ENCODE data around the gene APBB2. TPM values are rescaled to one million over a fixed set of nuclear protein-coding genes. Genes with fewer than 3 reads are reported as not detected.
"Not testable (repeated sequence)": the region's sequence is repeated elsewhere in the genome, so short reads cannot be mapped to it uniquely, and the experiment has no call there.

APBB2 gene
- polyA plus RNA-seq, 1 donor: 67.7 TPM

DNA sequence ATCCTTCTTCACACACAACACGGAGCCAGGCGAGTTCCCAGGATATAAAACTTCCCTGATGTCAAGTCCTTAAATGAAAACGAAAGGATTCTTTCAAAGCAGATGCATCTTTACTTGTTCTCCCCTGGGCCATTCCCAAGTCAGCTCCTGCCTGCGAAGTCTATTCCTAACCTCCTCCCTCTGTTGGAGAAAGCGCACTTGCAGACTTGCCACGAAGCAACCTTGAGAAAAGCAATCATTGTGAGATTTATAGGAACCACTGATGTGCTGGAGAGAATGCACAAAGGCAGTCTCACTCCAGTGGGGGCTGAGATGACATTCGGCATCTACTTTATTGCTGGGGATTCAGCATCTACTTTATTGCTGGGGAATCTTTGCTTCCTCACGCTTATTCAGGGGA lies 308.9 kb downstream of the APBB2 start:
- DNase-seq: no peak

GRCh38 chr4:40900531-40900930 lies 313.8 kb downstream of the APBB2 start:
- not testable (repeated sequence) for DNase-seq

DNA sequence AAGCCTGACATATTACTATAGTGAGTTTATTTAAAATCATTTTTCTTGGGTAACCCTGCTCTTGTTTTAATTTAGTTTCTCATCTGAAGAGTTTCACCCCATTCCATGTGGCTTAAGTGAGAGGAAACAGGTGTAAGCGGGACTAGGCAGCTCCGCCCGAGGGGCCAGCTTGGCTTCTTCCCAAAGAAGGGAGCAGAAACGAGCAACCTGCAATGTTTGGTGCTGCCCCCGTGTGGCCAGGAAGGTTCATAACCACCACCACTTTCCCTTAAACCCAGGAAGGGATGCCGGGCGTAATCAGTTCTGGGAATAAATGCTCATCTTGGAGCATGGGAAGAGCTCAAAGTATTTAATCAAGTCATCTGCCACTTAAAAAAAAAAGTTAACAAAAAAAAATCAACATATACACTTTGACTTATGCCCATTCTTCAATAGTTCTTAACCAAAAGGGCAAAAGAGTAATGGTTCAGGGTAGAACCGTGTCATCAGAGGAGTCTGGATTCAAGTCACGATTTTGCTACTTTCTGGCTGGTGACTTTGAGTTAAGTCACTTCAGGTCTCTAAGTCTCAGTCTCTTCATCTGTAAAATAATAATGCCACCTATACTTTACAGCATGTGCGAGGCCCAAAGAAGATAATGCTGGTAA lies 316.7 kb downstream of the APBB2 start:
- peak; percentile 74 for DNase-seq

DNA sequence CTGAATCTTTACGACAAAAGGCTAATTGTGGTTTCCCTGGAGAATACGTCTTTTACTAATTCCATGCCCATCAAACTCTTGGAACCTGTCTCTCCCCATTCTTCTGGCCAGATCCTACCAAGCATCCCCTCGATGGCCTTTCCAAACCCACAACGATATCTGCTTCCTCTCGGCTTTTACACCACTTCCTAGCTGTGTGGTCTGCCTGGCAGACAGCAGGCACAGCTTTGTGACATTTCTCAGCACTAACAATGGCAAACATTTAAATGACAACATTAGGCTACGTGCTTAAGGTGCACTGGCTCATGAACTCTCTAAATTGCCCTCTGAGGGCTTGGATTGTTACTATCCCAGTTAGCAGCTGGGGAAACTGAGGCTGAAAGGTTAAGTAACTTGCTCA lies 323.6 kb downstream of the APBB2 start:
- no peak for DNase-seq

DNA sequence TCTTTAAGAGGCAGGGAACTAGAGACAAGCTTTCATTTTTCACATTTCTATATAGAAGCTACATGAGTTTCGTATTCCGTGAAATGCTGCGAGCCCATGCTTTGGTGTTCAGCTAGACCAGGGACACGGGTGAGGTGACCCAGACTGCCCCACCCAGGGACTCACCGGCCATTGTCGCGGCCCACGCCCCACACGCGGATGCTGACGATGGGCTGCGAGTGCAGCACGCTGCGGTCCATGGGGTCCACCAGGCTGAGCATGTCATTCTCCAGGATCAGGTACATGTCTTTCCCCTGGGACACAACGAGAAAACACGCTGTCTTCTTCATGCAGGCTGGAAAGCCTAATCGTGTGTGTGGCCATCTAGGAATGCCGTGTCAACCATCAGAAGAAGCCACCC lies 324.1 kb downstream of the APBB2 start:
- no peak for DNase-seq

- no peak for DNase-seq
These were observed 325.4 kb downstream of the APBB2 start for GRCh38 chr4:40888933-40889332.

DNA sequence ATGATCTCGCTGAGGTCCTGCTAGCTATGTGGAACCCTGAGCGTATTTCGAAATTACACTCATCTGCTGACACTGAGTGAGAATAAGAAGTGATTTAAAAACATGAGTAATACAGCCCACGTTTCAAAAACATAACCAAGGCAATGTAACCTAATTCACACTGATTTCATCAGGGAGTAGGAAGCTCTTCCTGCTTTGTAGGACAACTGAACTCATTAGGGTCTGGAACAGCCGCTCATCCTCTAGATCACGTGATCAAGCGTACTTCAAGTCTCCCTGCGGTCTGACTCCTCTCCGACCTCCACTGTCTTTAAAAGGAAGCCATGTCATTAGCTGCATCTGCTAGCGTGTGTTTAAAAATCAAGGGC lies 326.6 kb downstream of the APBB2 start:
- no peak for DNase-seq

- no peak for DNase-seq
These were observed 327.2 kb downstream of the APBB2 start for GRCh38 chr4:40886931-40887763.

- no peak for DNase-seq
These were observed 332.5 kb downstream of the APBB2 start for GRCh38 chr4:40881851-40882250.

DNA sequence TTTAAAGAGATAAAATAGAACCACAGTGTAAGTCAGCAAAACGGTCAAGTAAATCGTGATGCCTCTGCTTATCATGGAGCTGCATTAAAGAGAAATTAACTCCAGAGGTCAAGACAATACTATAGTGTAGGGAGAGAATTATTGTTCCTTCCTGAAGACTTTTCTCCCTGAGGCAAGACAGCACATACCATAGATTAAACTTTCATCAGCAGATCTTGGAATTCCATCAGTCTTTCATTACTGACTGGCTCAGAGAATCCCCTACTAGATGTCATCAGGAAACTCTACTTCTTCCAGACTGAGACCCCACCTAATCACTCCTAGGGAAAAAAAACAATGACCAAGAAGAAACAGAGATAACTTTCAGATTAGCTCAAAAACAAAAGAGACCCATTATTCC lies 333.2 kb downstream of the APBB2 start:
- DNase-seq: no peak

GRCh38 chr4:40878548-40879055 lies 335.7 kb downstream of the APBB2 start:
- no peak for DNase-seq

DNA sequence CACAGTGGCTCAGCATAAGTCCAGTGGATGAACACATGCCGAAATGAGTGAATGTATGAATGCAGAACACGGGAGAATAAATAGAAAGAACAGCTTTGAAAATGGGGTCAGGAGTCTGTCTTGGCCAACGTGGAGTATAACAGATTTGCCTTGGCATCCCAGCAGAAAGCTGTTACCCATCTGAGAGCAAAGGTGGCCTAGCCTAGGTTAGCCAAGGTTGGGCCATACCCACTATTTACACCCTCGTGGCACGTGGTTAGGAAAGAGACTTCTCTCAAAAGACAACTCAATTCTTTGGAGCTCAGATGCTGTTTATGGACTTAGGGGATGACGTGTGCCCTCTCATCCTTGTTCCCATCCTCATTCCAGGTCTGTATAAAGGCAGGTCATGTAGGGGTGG lies 337.3 kb downstream of the APBB2 start:
- DNase-seq: no peak

- DNase-seq: no peak
These were observed 338.7 kb downstream of the APBB2 start for GRCh38 chr4:40875507-40876150.

DNA sequence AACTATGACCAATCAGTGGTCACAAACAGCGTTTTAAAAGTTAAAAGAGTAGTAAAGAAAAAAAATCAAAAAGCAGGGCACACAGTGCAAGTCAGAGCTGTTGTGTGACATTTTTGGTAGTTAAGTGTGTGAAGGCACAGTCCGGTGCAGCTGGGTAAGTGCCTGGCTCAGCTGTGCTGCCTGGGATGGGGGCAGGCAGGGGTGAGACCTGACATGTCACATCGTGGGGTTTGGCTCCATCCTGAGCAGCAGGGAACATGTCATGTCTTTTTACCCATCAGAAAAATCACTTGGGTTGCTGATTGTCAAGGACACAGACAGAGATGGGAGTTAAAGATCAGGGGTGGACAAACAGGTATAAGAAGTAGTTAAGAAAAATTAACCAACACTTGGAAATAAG lies 339.4 kb downstream of the APBB2 start:
- no peak for DNase-seq

GRCh38 chr4:40874331-40874730 lies 340.0 kb downstream of the APBB2 start:
- DNase-seq: no peak

DNA sequence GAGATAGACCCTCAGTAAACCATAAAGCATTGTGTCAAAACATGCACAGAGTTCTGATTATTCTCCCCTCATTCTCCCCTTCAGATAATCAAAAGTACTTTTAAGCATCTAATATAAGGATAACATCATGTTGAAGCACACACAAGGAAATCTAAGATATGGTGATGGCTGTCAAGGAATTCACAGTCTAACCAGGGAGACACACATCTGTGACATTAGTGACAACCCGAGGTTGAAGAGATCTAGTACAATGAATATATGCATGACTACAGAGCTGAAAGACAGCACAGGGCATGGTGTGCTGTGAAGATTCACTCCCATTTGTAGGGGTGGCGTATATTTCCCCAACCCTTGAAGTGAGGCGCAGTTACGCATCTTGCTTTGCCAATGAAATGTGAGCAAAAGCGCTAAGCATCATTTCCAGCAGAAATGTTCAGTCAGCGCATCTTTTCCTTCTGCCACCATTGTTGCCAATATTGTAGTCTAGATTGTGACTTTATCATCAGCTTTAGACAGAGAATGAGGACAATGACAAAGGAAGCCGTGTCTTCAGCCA lies 342.6 kb downstream of the APBB2 start:
- no peak for DNase-seq

- no peak for DNase-seq
These were observed 344.2 kb downstream of the APBB2 start for GRCh38 chr4:40870150-40870549.

GRCh38 chr4:40865696-40866095 lies 348.6 kb downstream of the APBB2 start:
- no peak for DNase-seq

DNA sequence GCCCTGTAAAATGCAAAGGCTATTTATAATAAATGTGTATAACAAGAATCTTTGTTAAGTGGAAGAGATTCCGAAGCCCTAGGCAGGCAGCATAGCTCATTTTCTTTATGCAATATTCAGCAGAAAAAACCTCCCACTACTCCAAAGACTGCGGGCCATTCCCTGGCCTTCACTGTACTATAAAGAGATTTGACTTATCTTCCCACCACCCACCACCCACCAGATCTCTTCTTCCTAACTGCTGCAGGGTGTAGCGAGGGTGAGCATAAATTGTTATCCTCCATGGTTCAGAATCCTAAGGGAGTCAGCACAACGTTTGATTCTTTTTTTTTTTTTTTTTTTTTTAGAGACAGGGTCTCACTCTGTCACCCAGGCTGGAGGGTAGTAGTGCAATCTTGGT lies 349.8 kb downstream of the APBB2 start:
- no peak for DNase-seq

GRCh38 chr4:40858962-40859361 lies 355.4 kb downstream of the APBB2 start:
- DNase-seq: no peak

GRCh38 chr4:40857956-40858355 lies 356.4 kb downstream of the APBB2 start:
- no peak for DNase-seq

DNA sequence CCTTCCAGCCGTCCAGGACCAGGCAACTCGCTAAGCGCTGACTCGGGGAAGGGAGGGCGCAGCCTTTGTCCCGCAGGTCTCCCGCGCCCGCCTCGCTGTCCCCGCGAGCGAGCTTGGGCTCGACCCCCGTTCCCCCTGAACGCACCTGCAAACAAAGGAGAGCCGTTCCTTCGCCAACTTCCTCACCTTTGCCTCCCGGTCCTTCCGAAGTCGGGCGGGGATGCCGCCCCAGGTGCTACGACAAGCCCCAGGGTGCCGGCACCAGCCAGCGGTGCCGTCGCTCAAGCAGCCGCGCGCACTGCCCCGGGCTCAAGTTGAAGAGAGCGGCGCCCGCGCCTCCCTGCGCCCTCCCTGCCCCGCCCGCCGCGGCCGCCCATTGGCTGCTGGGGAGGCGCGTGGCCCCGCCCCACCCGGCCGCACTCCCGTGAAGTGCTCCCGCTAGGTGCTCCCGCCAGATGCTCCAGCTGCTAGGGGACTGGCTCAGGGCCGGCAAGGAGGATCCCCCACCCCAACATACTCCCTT lies 357.4 kb downstream of the APBB2 start:
- peak; percentile 83 for DNase-seq

Data from left kidney (tissue), 2 donors.